Heart right ventricle (tissue), 12 donors: ENCODE results near the gene C2CD4B. TPM values are rescaled to one million over a fixed set of nuclear protein-coding genes. Genes with fewer than 3 reads are reported as not detected.

Experiments used
- polyA plus RNA-seq, 2 donors: library from polyadenylated mRNA; stranded (reverse); fragments of 200-250 nt; gene quantifications; one replicate each; pipeline ENCODE4 v1.2.3, GENCODE V29; 2013
- total RNA-seq, 10 donors: library from RNA; stranded (reverse); fragmentation: NEBNext Ultra II Directional in 3 of 10; extraction: Animal tissue kit (Norgen Biotek cat#: 25700) in 3 of 10; gene quantifications; one replicate each; pipeline versions ENCODE4 v1.2.1 to v1.2.4, GENCODE V29; 2021 to 2023
- donor health status: ischemic (EF 13 %, LVEDD 7.1; RV severe dilation, severe dysfunction).
- donor health status: healthy with polysubstance abuse.
- donor health status: DM: no; HTN: yes; CAD: no.
- donor health status: DM: no; HTN: no; CAD: no.
- donor health status: ischemic (EF 25% LVEDD 6.9; RV normal size, moderate dysfunction).
- donor health status: ischemic (EF 25% LVEDD 5.7; RV mildly dilated, moderate dysfunction).
- donor health status: healthy.
- donor health status: nonischemic (EF 11% LVEDD 7.7; RV severe dilation, severe dysfunction).
- donor health status: DM: yes; HTN: yes; CAD: no.
- donor health status: PGD.
- donor health status: ischemic (EF 29% LVEDD 5.4; RV normal size, mild dysfunction).
- donor health status: nonischemic (EF 23%, LVEDD 6.1; RV moderate dilation, normal function).

Gene C2CD4B
- total and polyA plus RNA-seq, 12 donors, result 0.82 to 7.1 (median 2.1) TPM

Other genes starting within 250 kb of the C2CD4B start
- gene VPS13C, start 104.8 kb downstream of the C2CD4B start, total RNA-seq, result 10 to 100 TPM; 28.5 to 59.0 (median 43.4) TPM
- gene VPS13C, start 104.8 kb downstream of the C2CD4B start, polyA plus RNA-seq, result 10 to 100 TPM in 1 of 2 donors, 1 to 10 TPM in 1; 7.3 to 25.9 TPM
- gene C2CD4A, start 98.3 kb downstream of the C2CD4B start, total RNA-seq, result under 1 TPM in 1 of 10 donors, not detected in 9; 0.25 TPM
- gene C2CD4A, start 98.3 kb downstream of the C2CD4B start, polyA plus RNA-seq, result under 1 TPM in 1 of 2 donors, not detected in 1; 0.01 TPM
- 10 to 100 TPM; 35.5 to 69.0 (median 48.4) TPM for gene TLN2, start 225.3 kb upstream of the C2CD4B start, total RNA-seq
- 10 to 100 TPM in 1 of 2 donors, 1 to 10 TPM in 1; 9.4 to 25.7 TPM for gene TLN2, start 225.3 kb upstream of the C2CD4B start, polyA plus RNA-seq